CD4-positive, alpha-beta T cell treated with Interleukin-15 for 1 hour (primary cell): ENCODE data around the gene RIPK4.

ENCODE experiments used
- DNase-seq: peaks from one replicate; pipeline ENCODE4 v3.0.0-alpha.2; 2020

RIPK4 gene

GRCh38 chr21:41766883-41767605, at the start of gene RIPK4:
TSS of gene RIPK4 (minus strand) at chr21:41767052. CDS start at chr21:41767041, 11 bp downstream.
- peak; percentile 62 for DNase-seq

DNA sequence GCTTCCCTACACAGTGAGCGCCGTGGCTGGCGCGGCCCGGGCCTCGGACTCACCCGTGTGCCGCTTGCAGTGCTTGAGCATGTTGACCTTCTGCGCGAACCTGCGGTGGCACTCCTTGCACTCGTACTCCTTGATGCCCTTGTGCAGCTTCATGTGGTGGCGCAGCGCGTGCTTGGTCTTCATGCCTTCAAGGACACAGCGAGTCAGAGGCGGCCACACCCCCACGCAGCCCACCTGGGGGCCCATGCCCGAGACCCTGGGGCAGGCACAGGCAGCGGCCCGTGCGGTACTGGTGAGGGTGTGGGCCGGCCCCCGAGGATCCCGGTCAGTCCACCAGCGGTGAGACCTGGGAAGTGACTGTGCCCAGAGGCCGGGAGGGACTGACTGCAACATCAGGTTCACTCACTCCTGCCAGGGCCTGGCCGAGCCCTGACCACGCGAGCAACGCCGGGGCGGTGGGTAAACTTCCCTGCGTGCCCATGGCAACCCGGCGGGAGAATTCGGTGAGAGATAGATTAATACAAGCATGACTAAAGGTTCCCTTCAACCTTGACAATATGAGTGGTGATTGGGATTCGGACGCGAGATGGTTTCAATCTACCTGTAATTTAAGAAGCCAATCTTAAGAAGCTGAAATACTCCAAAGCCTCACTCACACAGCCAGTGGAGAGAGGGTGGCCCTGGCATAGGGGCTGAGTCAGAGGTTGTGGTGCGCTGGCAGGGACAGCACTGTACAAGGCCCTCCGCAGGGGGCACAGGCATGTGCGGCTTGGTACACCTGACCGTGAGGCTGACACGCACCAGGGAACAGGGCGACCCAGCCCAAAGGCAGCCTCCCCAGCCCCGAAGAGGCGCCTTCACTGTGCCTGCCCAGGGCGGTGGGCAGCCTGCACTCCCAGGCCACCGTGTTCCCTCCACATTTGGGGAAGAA, 49.1 kb upstream of the RIPK4 start:
- no peak for DNase-seq

DNA sequence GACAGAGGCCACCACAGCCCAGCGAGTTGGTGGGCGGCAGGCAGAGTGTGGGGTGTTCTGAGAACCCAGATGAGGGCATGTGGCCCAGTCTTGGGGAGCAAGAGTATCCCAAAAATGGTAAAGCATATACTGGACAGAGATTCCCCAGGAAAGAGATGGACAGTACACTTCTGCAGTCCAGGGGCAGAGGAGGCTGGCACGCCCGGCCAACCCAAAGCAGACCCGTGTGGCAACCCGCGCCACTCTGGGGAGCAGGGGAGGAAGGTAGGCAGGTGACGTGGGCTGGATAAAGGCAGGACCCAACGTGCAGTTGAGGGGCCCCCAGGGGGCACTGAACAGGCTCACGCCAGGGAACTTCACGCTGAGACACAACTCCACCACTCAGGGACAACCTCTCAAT, 46.4 kb upstream of the RIPK4 start:
- DNase-seq: no peak

DNA sequence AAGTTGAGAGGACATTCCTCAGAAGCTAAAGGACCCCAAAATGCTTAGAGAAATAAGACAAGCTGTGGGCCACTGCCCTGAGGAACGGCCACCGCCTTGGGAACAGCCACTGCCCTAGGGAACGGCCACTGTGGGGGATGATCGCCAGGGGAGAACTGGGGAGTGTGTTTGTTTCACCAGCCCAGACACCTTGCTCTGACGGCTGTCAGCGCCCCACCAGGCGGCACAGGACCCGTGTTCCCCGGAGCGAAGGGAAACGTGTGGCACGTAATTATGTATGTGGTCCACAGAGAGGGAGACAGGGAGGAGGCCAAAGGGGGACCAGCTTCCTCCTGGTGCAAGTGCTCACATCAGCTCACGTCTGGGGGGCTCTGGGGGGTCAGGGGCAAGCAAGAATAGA, 45.8 kb upstream of the RIPK4 start:
- no peak for DNase-seq

DNA sequence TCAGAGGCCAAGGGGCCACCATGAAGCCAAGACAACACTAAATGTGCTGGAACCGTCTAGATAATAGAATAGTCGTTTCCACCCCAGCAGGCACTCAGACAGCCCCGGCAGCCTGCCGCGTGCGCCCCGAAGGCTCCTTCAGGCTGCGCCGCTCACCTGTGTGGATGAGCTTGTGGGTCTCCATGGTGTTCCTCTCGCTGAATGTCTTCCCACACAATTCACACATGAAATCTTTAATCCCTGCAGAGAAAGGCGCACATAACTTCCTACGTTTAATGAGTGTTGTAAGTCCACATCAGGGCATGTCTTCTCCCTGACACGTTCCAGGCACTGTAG, 43.7 kb upstream of the RIPK4 start:
- no peak for DNase-seq

GRCh38 chr21:41809891-41810596, 43.2 kb upstream of the RIPK4 start:
- no peak for DNase-seq

DNA sequence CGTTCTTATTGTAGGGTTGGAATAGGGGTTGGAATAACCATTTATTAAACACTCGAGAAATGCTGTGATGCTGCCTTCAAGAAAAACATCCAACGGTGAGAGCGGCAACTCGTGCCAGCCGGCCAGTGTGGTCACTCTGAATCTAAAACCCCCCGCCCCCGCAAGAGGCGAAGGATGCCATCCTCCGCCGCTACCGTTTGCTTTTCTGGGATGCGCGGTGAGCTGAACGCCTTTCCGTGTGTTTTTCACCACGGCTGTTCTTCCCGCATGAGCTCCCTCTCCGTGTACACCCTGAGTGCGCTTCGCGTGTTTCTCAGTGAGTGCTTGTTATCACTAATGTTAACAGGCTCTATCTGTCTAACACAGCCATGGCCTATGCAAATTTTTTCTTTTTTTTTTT, 42.0 kb upstream of the RIPK4 start:
- DNase-seq: no peak

DNA sequence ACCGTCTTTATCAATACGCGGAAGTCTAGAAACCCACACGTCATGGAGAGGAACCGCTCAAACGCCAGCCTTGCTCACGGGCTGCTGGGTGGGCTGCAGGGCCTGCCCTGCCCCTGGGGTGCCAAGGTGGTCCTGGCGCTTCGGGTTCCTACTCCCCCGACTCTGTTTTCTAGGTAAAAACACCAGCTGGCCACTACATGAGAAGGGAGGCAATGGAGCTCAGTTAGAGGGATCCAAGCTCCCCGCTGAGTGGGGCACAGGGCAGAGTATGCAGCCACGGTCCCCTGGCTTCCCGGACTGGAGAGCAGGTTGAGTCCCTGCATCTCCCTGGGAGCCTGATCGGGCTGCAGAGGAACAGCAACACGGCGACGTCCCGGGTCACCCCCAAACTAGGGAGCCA, 41.2 kb upstream of the RIPK4 start:
- no peak for DNase-seq

DNA sequence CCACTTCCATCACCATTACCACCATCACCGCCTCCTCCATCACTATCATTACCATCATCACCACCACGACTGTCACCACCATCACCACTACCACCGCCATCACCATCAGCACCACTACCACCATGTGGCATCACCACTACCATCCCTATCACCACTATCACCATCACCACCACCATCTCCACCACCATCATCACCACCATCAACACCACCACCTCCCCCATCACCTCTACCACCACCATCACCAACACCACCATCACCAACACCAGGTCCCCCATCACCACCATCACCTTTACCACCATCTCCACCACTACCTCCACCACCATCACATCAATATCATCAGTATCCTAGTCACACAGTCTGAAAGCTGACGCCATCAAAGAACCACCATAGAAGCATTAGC, 39.9 kb upstream of the RIPK4 start:
- no peak for DNase-seq

DNA sequence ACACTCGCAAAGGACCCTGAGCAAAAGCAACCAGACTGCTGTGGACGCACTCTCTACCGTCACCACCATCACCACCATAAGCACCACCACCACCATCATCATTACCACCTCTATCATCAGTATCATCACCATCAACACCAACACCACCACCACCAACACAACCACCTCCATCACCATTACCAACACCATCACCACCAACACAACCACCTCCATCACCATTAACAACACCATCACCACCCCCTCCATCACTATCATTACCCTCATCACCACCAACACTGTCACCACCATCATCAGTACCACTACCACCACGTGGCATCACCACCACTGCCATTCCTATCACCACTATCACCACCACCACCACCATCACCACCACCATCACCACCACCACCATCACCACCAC, 38.8 kb upstream of the RIPK4 start:
- no peak for DNase-seq

DNA sequence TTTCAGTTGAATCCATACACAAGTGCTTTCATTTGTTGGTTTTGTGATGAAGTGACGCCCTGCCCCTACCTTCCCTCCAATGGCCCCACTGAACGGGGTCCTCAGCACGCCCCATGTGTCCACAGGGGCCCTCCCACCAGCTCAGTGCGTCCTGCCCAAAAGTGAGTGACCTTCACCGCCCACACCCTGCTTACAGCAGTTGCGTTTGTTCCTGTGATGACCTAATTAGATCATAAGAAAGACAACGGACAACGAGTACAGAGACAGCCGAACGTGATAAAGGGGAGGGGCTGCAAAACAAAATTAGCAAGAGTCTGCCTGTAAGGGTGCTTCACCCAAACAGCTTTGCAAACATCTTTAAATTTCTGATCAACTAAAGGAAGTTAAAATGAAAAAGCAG, 38.2 kb upstream of the RIPK4 start:
- DNase-seq: no peak

GRCh38 chr21:41804381-41804780, 37.5 kb upstream of the RIPK4 start:
- DNase-seq: no peak

GRCh38 chr21:41803316-41803715, 36.5 kb upstream of the RIPK4 start:
- DNase-seq: no peak

DNA sequence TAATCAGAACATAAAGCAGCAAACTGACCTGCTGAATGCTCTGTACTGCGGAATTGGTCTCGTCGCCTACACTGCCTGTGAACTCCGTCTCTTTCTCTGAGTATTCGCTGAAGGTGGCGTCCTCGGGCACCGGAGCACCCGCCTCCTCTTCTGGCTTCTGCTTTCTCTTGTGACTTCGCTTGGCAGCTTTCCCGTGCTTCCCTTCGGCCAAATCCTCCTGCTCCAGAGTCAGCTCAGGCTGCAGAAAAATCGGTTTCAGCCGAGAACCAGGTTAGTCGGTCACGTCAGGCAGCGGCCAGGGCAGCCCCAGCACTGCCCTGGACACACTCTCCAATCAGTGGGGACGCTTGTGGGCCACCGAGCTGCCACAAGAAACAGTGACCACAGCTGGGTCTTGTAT, 35.8 kb upstream of the RIPK4 start:
- DNase-seq: no peak

DNA sequence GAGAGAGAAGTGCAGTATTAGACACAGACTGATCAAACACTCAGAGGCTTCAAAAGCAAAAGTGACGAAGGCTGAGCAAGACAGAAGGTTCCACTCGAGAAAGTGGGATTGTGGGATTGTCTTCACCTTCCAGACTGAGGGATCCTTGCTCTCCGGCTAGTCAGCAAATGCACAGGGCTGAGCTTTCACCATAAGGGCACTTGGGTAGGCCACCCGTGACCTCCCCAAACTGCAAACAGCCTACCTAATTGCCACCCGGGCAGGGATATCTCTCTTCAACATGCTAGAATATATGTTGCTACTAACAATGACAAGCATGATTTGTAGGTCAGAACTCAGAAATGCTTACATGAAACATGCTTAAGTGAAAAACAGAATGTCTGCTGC, 35.3 kb upstream of the RIPK4 start:
- DNase-seq: no peak

- DNase-seq: no peak
Observed at GRCh38 chr21:41801321-41802197, 34.7 kb upstream of the RIPK4 start.

DNA sequence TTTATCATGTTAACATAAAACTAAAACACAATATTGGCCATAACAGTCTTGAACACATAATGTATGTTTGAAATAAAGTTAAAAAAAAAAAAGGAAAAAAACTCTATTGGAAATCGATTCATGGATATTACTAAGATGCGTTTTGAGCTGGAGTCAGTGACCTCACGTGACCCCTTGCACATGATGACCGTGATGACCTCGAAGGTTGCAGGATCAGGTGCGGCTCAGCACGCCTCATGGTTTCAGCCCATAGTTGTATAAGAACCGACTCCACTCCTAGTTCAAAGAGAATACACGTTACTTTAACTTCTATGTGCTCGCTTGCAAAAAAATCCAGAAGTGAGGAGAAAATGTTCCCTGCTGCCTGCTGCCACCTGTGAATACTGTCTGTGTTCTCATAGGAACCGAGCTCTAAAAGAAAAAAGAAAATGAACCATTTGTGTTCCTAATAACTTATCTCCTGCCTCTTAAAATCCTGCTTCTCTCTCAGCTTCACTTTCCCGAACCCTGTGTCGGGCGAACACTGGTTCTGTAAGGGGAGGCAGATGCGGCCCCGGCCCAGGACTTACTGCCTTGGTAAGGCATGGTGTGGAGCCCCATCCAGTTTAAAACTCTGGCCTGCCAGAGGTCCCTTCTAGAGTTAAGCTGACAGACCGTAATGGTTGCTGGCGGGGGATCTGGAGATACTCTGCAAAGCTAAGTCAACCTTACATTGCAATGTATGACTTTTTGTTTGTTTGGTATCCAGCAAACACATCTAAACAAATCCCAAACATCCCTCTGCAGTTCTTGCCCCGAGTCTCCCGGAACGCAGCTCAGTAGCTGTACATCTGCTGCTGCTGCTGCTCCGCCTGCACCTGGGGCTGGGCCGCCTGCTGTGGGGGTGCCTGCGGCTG, 33.8 kb upstream of the RIPK4 start:
- DNase-seq: no peak

GRCh38 chr21:41799763-41800162, 32.9 kb upstream of the RIPK4 start:
- no peak for DNase-seq

GRCh38 chr21:41798326-41798725, 31.5 kb upstream of the RIPK4 start:
- no peak for DNase-seq

- DNase-seq: no peak
Observed at GRCh38 chr21:41796476-41797080, 29.7 kb upstream of the RIPK4 start.

DNA sequence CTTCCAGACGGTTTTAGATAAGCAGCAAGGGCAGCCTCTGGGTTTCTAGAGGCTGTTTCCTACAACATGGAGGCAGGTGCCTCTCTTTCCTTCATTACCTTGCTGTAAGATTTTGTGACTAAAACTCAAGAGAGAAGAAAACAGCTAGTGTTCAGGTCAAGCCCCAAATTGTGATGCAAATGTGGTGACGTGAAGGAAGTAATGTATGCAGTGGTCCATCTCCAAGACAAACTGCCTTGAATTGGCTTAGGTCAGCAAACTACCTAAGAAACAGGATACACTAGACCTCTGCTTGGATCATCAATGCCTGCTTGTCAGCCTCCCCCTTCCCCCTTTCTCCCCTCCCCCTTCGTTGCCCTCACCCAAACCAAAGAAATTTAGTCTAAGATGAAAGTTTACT, 28.9 kb upstream of the RIPK4 start:
- no peak for DNase-seq
